Heart left ventricle (tissue), 16 donors: ENCODE data around the gene OTP. TPM values are rescaled to one million over a fixed set of nuclear protein-coding genes. Genes with fewer than 3 reads are reported as not detected.

Source experiments
- ATAC-seq, 4 donors: fragments of 200-7000 bp; cut with Tn5 transposase; one replicate each; pipeline ENCODE4 v1.9.1; 2020 to 2022; ENCODE audit warnings: moderate library complexity in 4 of 4, mild to moderate bottlenecking in 3 of 4, moderate number of reproducible peaks in 1 of 4
- DNase-seq, 5 donors: peaks; one replicate each; pipeline ENCODE4 v3.0.0-alpha.2; 2020
- H3K27ac ChIP-seq, 12 donors: fragments of 200-600 bp; sonication (generic) in 4 of 12; one replicate each; pipeline versions ENCODE4 v1.5.0 to v1.8.0; 2016 to 2022; ENCODE audit warnings: mild to moderate bottlenecking in 2 of 12
- H3K27me3 ChIP-seq, 9 donors: fragments of 200-600 bp; sonication (generic) in 2 of 9; one replicate each; pipeline versions ENCODE4 v1.5.1 to v1.8.0; 2016 to 2022; ENCODE audit warnings: mild to moderate bottlenecking in 3 of 9
- H3K36me3 ChIP-seq, 9 donors: fragments of 200-600 bp; sonication (generic) in 2 of 9; one replicate each; pipeline versions ENCODE4 v1.5.0 to v1.8.0; 2018 to 2022; ENCODE audit warnings: mild to moderate bottlenecking in 2 of 9
- H3K4me1 ChIP-seq, 12 donors: fragments of 200-600 bp; sonication (generic) in 4 of 12; one replicate each; pipeline versions ENCODE4 v1.5.0 to v1.8.0; 2016 to 2022; ENCODE audit warnings: mild to moderate bottlenecking in 3 of 12
- H3K4me3 ChIP-seq, 12 donors: fragments of 200-600 bp; sonication (generic) in 4 of 12; one replicate each; pipeline versions ENCODE4 v1.5.0 to v1.8.0; 2017 to 2022; ENCODE audit warnings: mild to moderate bottlenecking in 9 of 12, moderate library complexity in 4 of 12
- H3K9me3 ChIP-seq, 12 donors: fragments of 200-600 bp; sonication (generic) in 4 of 12; one replicate each; pipeline versions ENCODE4 v1.5.0 to v1.8.0; 2016 to 2022; ENCODE audit warnings: mild to moderate bottlenecking in 1 of 12
- CTCF ChIP-seq, 12 donors: fragments of 200-600 bp; sonication (generic) in 4 of 12; IDR thresholded peaks; one replicate each; pipeline versions ENCODE4 v1.5.0 to v1.8.0; 2018 to 2022; ENCODE audit warnings: antibody characterized with exemption in 12 of 12, mild to moderate bottlenecking in 5 of 12
- POLR2A ChIP-seq, 2 donors: fragments of 450-650 bp; IDR thresholded peaks; one replicate each; pipeline ENCODE4 v1.6.1; 2017; ENCODE audit warnings: antibody characterized with exemption in 2 of 2, mild to moderate bottlenecking in 2 of 2, moderate library complexity in 2 of 2
- WGBS, 4 donors: extraction: QIAGEN DNeasy Blood & Tissue Kit in 2 of 4; methylation state at CpG; one replicate each; pipeline versions ENCODE4 v1.1.5 to v1.1.7; 2013 to 2018; 5-methylcytosine and 5-hydroxymethylcytosine counted together
- intact Hi-C, 10 donors: fragments of 100-400 bp; cut with DNase I; formaldehyde crosslinking; loops; one replicate each; pipeline versions ENCODE4 v1.11.1 to v1.14.2; 2022
- polyA plus RNA-seq, 2 donors: library from polyadenylated mRNA; stranded (reverse); fragments of 200-250 nt; gene quantifications; one replicate each; pipeline ENCODE4 v1.2.3, GENCODE V29; 2013
- total RNA-seq, 9 donors: library from RNA; depleted of rRNA in 2 of 9; stranded (reverse); fragments of >200 nt in 2 of 9; fragmentation: NEBNext Ultra II Directional in 3 of 9; extraction: Animal tissue kit (Norgen Biotek cat#: 25700) in 3 of 9; gene quantifications; one replicate each; pipeline versions ENCODE4 v1.1.0 to v1.2.4, GENCODE V29; 2016 to 2023
- donor health status: ischemic (EF 13 %, LVEDD 7.1; RV severe dilation, severe dysfunction).
- donor health status: healthy with polysubstance abuse.
- donor health status: DM: no; HTN: yes; CAD: no.
- donor health status: DM: no; HTN: no; CAD: no.
- donor health status: ischemic (EF 25% LVEDD 6.9; RV normal size, moderate dysfunction).
- donor health status: ischemic (EF 25% LVEDD 5.7; RV mildly dilated, moderate dysfunction).
- donor health status: healthy.
- donor health status: DM: yes; HTN: yes; CAD: no.
- donor health status: ischemic (EF 35%, LVEDD 5.7; RV mildly dilated, moderate dysfunction).
- donor health status: nonischemic (EF 11% LVEDD 7.7; RV severe dilation, severe dysfunction).
- donor health status: DM: yes; HTN: yes; CAD: no.
- donor health status: PGD.
- donor health status: ischemic (EF 29% LVEDD 5.4; RV normal size, mild dysfunction).
- donor health status: nonischemic (EF 23%, LVEDD 6.1; RV moderate dilation, normal function).

Gene OTP
- total and polyA plus RNA-seq, 11 donors, result 0.06 TPM; not detected in 10

- Histone ChIP-seq H3K4me1 (peaks cover 0 to 44% (median 16%) of the 10 kb centered on the region in 12 donors), H3K27ac (no peak overlapping the region), H3K9me3 (no peaks in the 10 kb centered on the region), H3K4me3 (no peak overlapping the region), H3K36me3 (no peaks in the 10 kb centered on the region), H3K27me3 (peaks cover 79 to 100% (median 98%) of the 10 kb centered on the region in 9 donors)
- ATAC-seq (no peak), DNase-seq (no peak)
- 9 to 14% (median 13%) methylated on average over 8 of the region's 8 CpGs for WGBS, 4 donors
- intact Hi-C loops, result loop anchor here in 1 of 10 donors (5.0 kb wide), 1 partner anchor 374 kb away; no protein-coding TSS in a partner anchor
- no peak for TF ChIP-seq POLR2A (IDR thresholded peaks at IDR 0.05)
- TF ChIP-seq CTCF (IDR thresholded peaks at IDR 0.05), result no peak
These were observed 5.3 kb downstream of the OTP start for GRCh38 chr5:77633207-77633675.

- no peak for TF ChIP-seq POLR2A (IDR thresholded peaks at IDR 0.05)
- no peak for TF ChIP-seq CTCF (IDR thresholded peaks at IDR 0.05)
- WGBS, 4 donors, result 3 to 7% (median 5%) methylated on average over 23 to 33 of the region's 33 CpGs
- no peaks in the 10 kb centered on the region for H3K36me3 ChIP-seq
- ATAC-seq, result no peak
- H3K4me1 ChIP-seq, result peaks cover 0 to 44% (median 16%) of the 10 kb centered on the region in 12 donors
- H3K27me3 ChIP-seq, result peaks cover 80 to 100% (median 98%) of the 10 kb centered on the region in 9 donors
- intact Hi-C loops, result loop anchor here in 1 of 10 donors (5.0 kb wide), 1 partner anchor 375 kb away; no protein-coding TSS in a partner anchor
- no peaks in the 10 kb centered on the region for H3K9me3 ChIP-seq
- H3K27ac ChIP-seq, result no peak overlapping the region
- DNase-seq, result no peak
- no peak overlapping the region for H3K4me3 ChIP-seq
These were observed 5.8 kb downstream of the OTP start for GRCh38 chr5:77632526-77633206.

GRCh38 chr5:77630114-77630680, 8.3 kb downstream of the OTP start:
- DNase-seq, result peak in 2 of 5 donors; percentile 51 to 67
- Histone ChIP-seq H3K9me3 (peaks cover 0 to 4% (median 0%) of the 10 kb centered on the region in 12 donors), H3K4me3 (peak overlapping the region in 11 of 12 donors; percentile 23 to 58 (median 44)), H3K27ac (no peak overlapping the region), H3K36me3 (no peaks in the 10 kb centered on the region), H3K4me1 (peaks cover 0 to 31% (median 12%) of the 10 kb centered on the region in 12 donors), H3K27me3 (peaks cover 71 to 100% (median 91%) of the 10 kb centered on the region in 9 donors)
- 1 to 3% (median 2%) methylated on average over 18 to 65 of the region's 65 CpGs for WGBS, 4 donors
- TF ChIP-seq POLR2A (IDR thresholded peaks at IDR 0.05) (no peak), CTCF (IDR thresholded peaks at IDR 0.05) (peak in 1 of 12 donors; percentile 16)
- peak; percentile 42 to 90 (median 80) for ATAC-seq
- intact Hi-C loops, result loop anchor here in 1 of 10 donors (5.0 kb wide), 1 partner anchor 377 kb away; no protein-coding TSS in a partner anchor
